HepG2 (cell line): ENCODE measurements around the gene SIAH2. TPM values are rescaled to one million over a fixed set of nuclear protein-coding genes. Genes with fewer than 3 reads are reported as not detected.

Experiments used
- AGO2 ChIP-seq: fragments of 200-400 bp; formaldehyde crosslinking; optimal IDR thresholded peaks from 2 replicates; pipeline ENCODE3; 2017; ENCODE audit warnings: mild to moderate bottlenecking, low read depth, low read length, moderate library complexity
- ARID2 ChIP-seq: sonication (generic); formaldehyde crosslinking; IDR thresholded peaks from 2 replicates; pipeline ENCODE4 v1.8.1; 2022; ENCODE audit warnings: mild to moderate bottlenecking, missing genetic modification reagents, borderline replicate concordance
- CEBPG ChIP-seq: IDR thresholded peaks from 2 replicates; pipeline ENCODE4 v1.6.1; 2016
- DBP ChIP-seq: sonication (generic); formaldehyde crosslinking; IDR thresholded peaks from 2 replicates; pipeline ENCODE4 v1.4.0; 2020; ENCODE audit warnings: missing genetic modification reagents; ENCODE audit errors: not compliant biosample characterization
- GRHL1 ChIP-seq: sonication (generic); formaldehyde crosslinking; conservative IDR thresholded peaks from 2 replicates; pipeline ENCODE4 v1.8.0; 2022; ENCODE audit warnings: missing genetic modification reagents
- MEIS1 ChIP-seq: sonication (generic); formaldehyde crosslinking; IDR thresholded peaks from 2 replicates; pipeline ENCODE4 v1.9.0; 2021; ENCODE audit warnings: mild to moderate bottlenecking, missing genetic modification reagents, moderate library complexity, borderline replicate concordance
- MLXIP ChIP-seq: sonication (generic); formaldehyde crosslinking; IDR thresholded peaks from 2 replicates; pipeline ENCODE4 v1.9.0; 2021; ENCODE audit warnings: missing genetic modification reagents, borderline replicate concordance
- MXD1 ChIP-seq: sonication (generic); formaldehyde crosslinking; IDR thresholded peaks from 2 replicates; pipeline ENCODE4 v1.4.0; 2020; ENCODE audit warnings: mild to moderate bottlenecking, missing genetic modification reagents
- NR2F2 ChIP-seq: IDR thresholded peaks from 2 replicates; pipeline ENCODE4 v1.6.1; 2012; ENCODE audit warnings: low read depth, inconsistent platforms, borderline replicate concordance
- TBX3 ChIP-seq: fragments of 450-650 bp; IDR thresholded peaks from 2 replicates; pipeline ENCODE4 v1.6.1; 2017; ENCODE audit warnings: antibody characterized with exemption, mild to moderate bottlenecking, inconsistent platforms, borderline replicate concordance
- YEATS4 ChIP-seq: sonication (generic); formaldehyde crosslinking; IDR thresholded peaks from 2 replicates; pipeline ENCODE4 v1.4.0; 2020; ENCODE audit warnings: missing genetic modification reagents, borderline replicate concordance
- ZBTB49 ChIP-seq: sonication (generic); formaldehyde crosslinking; IDR thresholded peaks from 2 replicates; pipeline ENCODE4 v1.4.0; 2020; ENCODE audit warnings: missing genetic modification reagents, borderline replicate concordance
- ZFP36 ChIP-seq: fragments of 150-350 bp; IDR thresholded peaks from 2 replicates; pipeline ENCODE4 v1.6.1; 2018; ENCODE audit warnings: borderline replicate concordance, low read length, low read depth; ENCODE audit not compliant: partially characterized antibody
- ZFP90 ChIP-seq: sonication (generic); formaldehyde crosslinking; IDR thresholded peaks from 2 replicates; pipeline ENCODE4 v1.8.0; 2022; ENCODE audit warnings: missing genetic modification reagents, mild to moderate bottlenecking, inconsistent platforms, borderline replicate concordance
- ZNF230 ChIP-seq: sonication (generic); formaldehyde crosslinking; IDR thresholded peaks from 2 replicates; pipeline ENCODE4 v1.4.0; 2020; ENCODE audit warnings: mild to moderate bottlenecking, missing genetic modification reagents
- ZNF260 ChIP-seq: sonication (generic); formaldehyde crosslinking; IDR thresholded peaks from 2 replicates; pipeline ENCODE4 v1.4.0; 2020; ENCODE audit warnings: missing genetic modification reagents, low read depth, mild to moderate bottlenecking, borderline replicate concordance
- ZNF382 ChIP-seq: sonication (generic); formaldehyde crosslinking; IDR thresholded peaks from 2 replicates; pipeline ENCODE4 v1.5.0; 2020; ENCODE audit warnings: missing genetic modification reagents, mild to moderate bottlenecking, borderline replicate concordance
- ZNF496 ChIP-seq: sonication (generic); formaldehyde crosslinking; IDR thresholded peaks from 2 replicates; pipeline ENCODE4 v1.8.1; 2023; ENCODE audit warnings: mild to moderate bottlenecking, moderate library complexity, missing genetic modification reagents; ENCODE audit not compliant: insufficient replicate concordance
- ZNF660 ChIP-seq: sonication (generic); formaldehyde crosslinking; IDR thresholded peaks from 2 replicates; pipeline ENCODE4 v1.5.1; 2020; ENCODE audit warnings: mild to moderate bottlenecking, low read depth, missing genetic modification reagents, borderline replicate concordance
- ZNF7 ChIP-seq: IDR thresholded peaks from 2 replicates; pipeline ENCODE4 v1.6.1; 2016; ENCODE audit warnings: missing biosample characterization, missing genetic modification reagents
- ZNF777 ChIP-seq: sonication (generic); formaldehyde crosslinking; IDR thresholded peaks from 2 replicates; pipeline ENCODE4 v1.4.0; 2020; ENCODE audit warnings: missing genetic modification reagents
- ZZZ3 ChIP-seq: sonication (generic); formaldehyde crosslinking; IDR thresholded peaks from 2 replicates; pipeline ENCODE4 v1.4.0; 2020; ENCODE audit warnings: missing genetic modification reagents, mild to moderate bottlenecking, borderline replicate concordance
- polyA plus RNA-seq, 8 experiments: library from polyadenylated mRNA; depleted of rRNA in 3 of 8; stranded (reverse) in 7 of 8; unstranded in 1 of 8; fragments of >200 nt; fragmentation: Illumina TruSeq in 4 of 8; extraction: Trizol in 4 of 8; gene quantifications; 2 replicates each; pipeline versions ENCODE4 v1.2.1 to v1.2.3, GENCODE V29; 2011 to 2016; ENCODE audit warnings: low read depth in 4 of 8, missing spikeins in 1 of 8, mixed read lengths in 1 of 8; ENCODE audit not compliant: insufficient read depth in 1 of 8
- total RNA-seq, 5 experiments: library from RNA; depleted of rRNA; stranded (reverse); fragments of >200 nt; fragmentation: Illumina TruSeq; extraction: Trizol; gene quantifications; 2 replicates each; pipeline ENCODE4 v1.2.3, GENCODE V29; 2016; ENCODE audit warnings: low read depth in 1 of 5

The SIAH2 gene
- total and polyA plus RNA-seq, 2 of the 13 experiments (the other 11 are each of a cell fraction or from before 2014, with no cell fraction given): 71.8 to 117 TPM

GRCh38 chr3:150779402-150779858 is 16.5 kb upstream of the SIAH2 start (continued):
- TF ChIP-seq GRHL1 (CRISPR knock-in tag): no peak
- no peak for TF ChIP-seq MXD1 (CRISPR knock-in tag)
- TF ChIP-seq AGO2: peak; percentile 22
- TF ChIP-seq NR2F2: no peak
- TF ChIP-seq ARID2 (CRISPR knock-in tag): no peak
- TF ChIP-seq ZNF382 (CRISPR knock-in tag): no peak
- TF ChIP-seq ZFP90 (CRISPR knock-in tag): no peak
- no peak for TF ChIP-seq ZNF230 (CRISPR knock-in tag)
- TF ChIP-seq ZNF660 (CRISPR knock-in tag): no peak
- no peak for TF ChIP-seq ZBTB49
- TF ChIP-seq ZNF7 (CRISPR knock-in tag): no peak
- TF ChIP-seq DBP (CRISPR knock-in tag): no peak
- TF ChIP-seq MLXIP: no peak
- no peak for TF ChIP-seq ZNF260 (CRISPR knock-in tag)
- 0 out of 2 replicates have a peak, but pooled peaks have one; percentile 19 for TF ChIP-seq YEATS4 (CRISPR knock-in tag)
- no peak for TF ChIP-seq MEIS1 (CRISPR knock-in tag)
- no peak for TF ChIP-seq ZNF496 (CRISPR knock-in tag)
- TF ChIP-seq CEBPG: no peak
- TF ChIP-seq TBX3: no peak
- TF ChIP-seq ZFP36: no peak
- TF ChIP-seq ZNF777 (CRISPR knock-in tag): no peak
- no peak for TF ChIP-seq ZZZ3 (CRISPR knock-in tag)
